Measurements from ENCODE around the gene SORCS3.
A peak's percentile ranks its signal among the peaks of the same experiment; 100 is the strongest.

SORCS3 gene

DNA sequence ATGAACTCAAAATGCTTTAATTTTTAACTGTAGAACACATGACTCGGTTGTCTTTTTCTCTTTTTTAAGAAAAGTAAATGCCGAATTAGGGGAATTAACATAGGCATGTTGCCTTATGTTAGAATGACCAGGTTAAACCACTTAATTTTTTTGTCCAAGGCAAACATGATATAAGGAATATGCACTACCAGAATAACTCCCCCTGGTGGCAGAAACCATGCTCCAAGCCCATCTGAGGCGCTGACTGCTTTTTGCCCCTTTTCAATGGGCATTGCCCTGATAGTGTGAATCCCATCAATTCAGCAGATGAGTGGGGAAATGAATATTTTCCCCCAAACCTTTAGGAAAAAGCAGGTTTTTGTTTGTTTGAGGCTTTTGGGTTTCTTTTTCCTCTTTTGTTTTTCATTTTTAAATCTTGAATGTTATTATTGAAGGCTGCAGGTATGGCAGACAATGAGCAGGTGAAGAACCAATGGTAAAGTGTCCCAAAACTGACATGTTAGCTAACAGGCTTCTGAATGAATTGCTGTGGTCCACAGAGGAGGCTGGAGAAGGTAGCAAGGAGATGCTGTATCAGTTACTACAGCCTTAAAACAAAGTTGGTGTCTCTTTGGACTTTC lies 284.3 kb downstream of the SORCS3 start:
- Histone ChIP-seq H3K4me2 (ENCODE audit: low read depth, low read length) (no peak overlapping the region), H3K9ac (ENCODE audit: low read length) (no peak overlapping the region)
- DNase-seq = peak; percentile 41

DNA sequence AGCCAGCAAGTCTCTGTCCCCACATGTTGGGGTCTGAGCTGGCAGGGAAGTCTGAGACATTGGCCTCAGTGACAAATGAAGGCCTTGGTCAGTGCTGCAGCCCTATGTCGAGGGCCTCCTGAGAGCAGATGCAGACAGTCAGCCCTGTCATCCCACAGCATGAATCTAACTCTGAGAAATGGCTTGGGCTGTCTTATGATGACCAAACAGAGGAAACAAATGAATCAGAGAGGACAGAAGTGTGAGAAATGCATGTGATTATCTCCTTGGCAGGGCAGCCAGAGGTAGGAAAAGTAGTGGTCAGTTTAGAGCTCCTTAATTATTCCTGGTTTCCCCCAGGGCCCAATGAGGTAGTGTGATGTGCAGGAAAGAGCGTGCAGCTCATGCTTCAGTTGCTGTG lies 287.6 kb downstream of the SORCS3 start:
- Histone ChIP-seq H4K20me1 (ENCODE audit: insufficient read depth, low read length) (no peaks in the 10 kb centered on the region), H2AFZ (ENCODE audit: low read length) (no peak overlapping the region), H3K4me3 (ENCODE audit: low read length) (no peak overlapping the region), H3F3A (ENCODE audit: insufficient read depth, low read length) (no peaks in the 10 kb centered on the region), H3K9ac (ENCODE audit: low read length) (no peak overlapping the region), H3K9me3 (replicated peaks; ENCODE audit: insufficient read depth, low read length) (no peaks in the 10 kb centered on the region), H3K27me3 (replicated peaks; ENCODE audit: insufficient read depth, low read length) (no peaks in the 10 kb centered on the region), H3K4me2 (ENCODE audit: low read depth, low read length) (no peak overlapping the region), H3K27ac (ENCODE audit: low read length) (no peak overlapping the region), H3K36me3 (replicated peaks; ENCODE audit: insufficient read depth, low read length) (no peaks in the 10 kb centered on the region), H3K9me2 (replicated peaks; ENCODE audit: insufficient read depth, low read length) (no peaks in the 10 kb centered on the region), H3K79me2 (ENCODE audit: low read length) (no peaks in the 10 kb centered on the region), H3K4me1 (ENCODE audit: low read length) (no peaks in the 10 kb centered on the region)
- TF ChIP-seq EZH2phosphoT487 (IDR thresholded peaks at IDR 0.05; ENCODE audit: low read length) (no peak), EZH2 (optimal IDR thresholded peaks at IDR 0.05; ENCODE audit: low read depth, low read length) (no peak)
- TF ChIP-seq, protein P1, sequence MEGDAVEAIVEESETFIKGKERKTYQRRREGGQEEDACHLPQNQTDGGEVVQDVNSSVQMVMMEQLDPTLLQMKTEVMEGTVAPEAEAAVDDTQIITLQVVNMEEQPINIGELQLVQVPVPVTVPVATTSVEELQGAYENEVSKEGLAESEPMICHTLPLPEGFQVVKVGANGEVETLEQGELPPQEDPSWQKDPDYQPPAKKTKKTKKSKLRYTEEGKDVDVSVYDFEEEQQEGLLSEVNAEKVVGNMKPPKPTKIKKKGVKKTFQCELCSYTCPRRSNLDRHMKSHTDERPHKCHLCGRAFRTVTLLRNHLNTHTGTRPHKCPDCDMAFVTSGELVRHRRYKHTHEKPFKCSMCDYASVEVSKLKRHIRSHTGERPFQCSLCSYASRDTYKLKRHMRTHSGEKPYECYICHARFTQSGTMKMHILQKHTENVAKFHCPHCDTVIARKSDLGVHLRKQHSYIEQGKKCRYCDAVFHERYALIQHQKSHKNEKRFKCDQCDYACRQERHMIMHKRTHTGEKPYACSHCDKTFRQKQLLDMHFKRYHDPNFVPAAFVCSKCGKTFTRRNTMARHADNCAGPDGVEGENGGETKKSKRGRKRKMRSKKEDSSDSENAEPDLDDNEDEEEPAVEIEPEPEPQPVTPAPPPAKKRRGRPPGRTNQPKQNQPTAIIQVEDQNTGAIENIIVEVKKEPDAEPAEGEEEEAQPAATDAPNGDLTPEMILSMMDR (IDR thresholded peaks at IDR 0.05; ENCODE audit: low read length) = no peak
- no peak for DNase-seq

More for the DNA sequence above, 284.3 kb downstream of the SORCS3 start:
- Histone ChIP-seq H3K27me3 (replicated peaks; ENCODE audit: insufficient read depth, low read length) (no peaks in the 10 kb centered on the region), H3F3A (ENCODE audit: insufficient read depth, low read length) (no peaks in the 10 kb centered on the region), H3K36me3 (replicated peaks; ENCODE audit: insufficient read depth, low read length) (no peaks in the 10 kb centered on the region), H3K9me3 (replicated peaks; ENCODE audit: insufficient read depth, low read length) (no peaks in the 10 kb centered on the region), H3K79me2 (ENCODE audit: low read length) (no peaks in the 10 kb centered on the region), H3K4me1 (ENCODE audit: low read length) (no peaks in the 10 kb centered on the region), H3K9me2 (replicated peaks; ENCODE audit: insufficient read depth, low read length) (no peaks in the 10 kb centered on the region), H2AFZ (ENCODE audit: low read length) (no peak overlapping the region), H3K4me3 (ENCODE audit: low read length) (no peak overlapping the region), H3K27ac (ENCODE audit: low read length) (no peak overlapping the region), H4K20me1 (ENCODE audit: insufficient read depth, low read length) (no peaks in the 10 kb centered on the region)
- TF ChIP-seq, protein P1 (IDR thresholded peaks at IDR 0.05; ENCODE audit: low read length) = peak; percentile 53
- TF ChIP-seq EZH2phosphoT487 (IDR thresholded peaks at IDR 0.05; ENCODE audit: low read length) = no peak

DNA sequence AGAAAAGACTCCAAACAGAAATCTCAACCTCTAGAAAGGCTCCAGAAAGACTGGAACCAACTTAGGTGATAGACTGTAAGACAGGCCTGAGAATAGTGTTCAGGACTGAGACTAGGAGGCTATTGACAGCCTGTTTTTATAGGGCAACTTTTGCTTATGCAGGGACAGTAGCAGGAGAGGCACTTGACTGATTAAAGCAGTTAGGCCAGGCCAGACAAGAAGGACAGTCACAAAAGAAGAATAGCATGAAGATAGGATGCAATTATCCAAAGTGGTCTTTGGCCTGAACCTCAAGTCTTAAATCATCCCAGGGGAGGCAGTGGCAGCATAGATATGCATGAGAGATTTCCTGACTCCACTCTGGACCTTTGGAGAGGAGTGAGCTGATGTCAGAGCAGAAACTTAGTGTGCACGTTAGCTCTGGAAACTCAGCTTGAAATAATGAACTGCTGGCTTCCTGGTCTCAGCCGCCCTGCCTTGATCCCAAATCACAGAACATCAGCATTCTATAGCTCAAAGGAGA lies 290.6 kb downstream of the SORCS3 start:
- no peak overlapping the region for H3K27ac ChIP-seq (ENCODE audit: low read length)
- no peak for DNase-seq
- TF ChIP-seq EZH2phosphoT487 (IDR thresholded peaks at IDR 0.05; ENCODE audit: low read length) (no peak), EZH2 (optimal IDR thresholded peaks at IDR 0.05; ENCODE audit: low read depth, low read length) (no peak)
- TF ChIP-seq, protein P1 (IDR thresholded peaks at IDR 0.05; ENCODE audit: low read length) = no peak
- no peaks in the 10 kb centered on the region for H4K20me1 ChIP-seq (ENCODE audit: insufficient read depth, low read length)
- no peaks in the 10 kb centered on the region for H3K9me2 ChIP-seq (replicated peaks; ENCODE audit: insufficient read depth, low read length)
- H3K4me2 ChIP-seq (ENCODE audit: low read depth, low read length) = no peak overlapping the region
- H3K9me3 ChIP-seq (replicated peaks; ENCODE audit: insufficient read depth, low read length) = no peaks in the 10 kb centered on the region
- no peaks in the 10 kb centered on the region for H3K36me3 ChIP-seq (replicated peaks; ENCODE audit: insufficient read depth, low read length)
- no peak overlapping the region for H2AFZ ChIP-seq (ENCODE audit: low read length)
- H3F3A ChIP-seq (ENCODE audit: insufficient read depth, low read length) = no peaks in the 10 kb centered on the region
- H3K9ac ChIP-seq (ENCODE audit: low read length) = no peak overlapping the region
- H3K4me1 ChIP-seq (ENCODE audit: low read length) = no peaks in the 10 kb centered on the region
- H3K79me2 ChIP-seq (ENCODE audit: low read length) = no peaks in the 10 kb centered on the region
- no peak overlapping the region for H3K4me3 ChIP-seq (ENCODE audit: low read length)
- no peaks in the 10 kb centered on the region for H3K27me3 ChIP-seq (replicated peaks; ENCODE audit: insufficient read depth, low read length)

Data from MM.1S (cell line).